HL-60/S4 treated with retinoic acid at 250 ng/mL for 4 days and 3 days (cell line): ENCODE data around the gene LIN7B.

Source experiments
- in situ Hi-C: fragments of 300-500 bp; cut with MboI; formaldehyde crosslinking; loops from 2 replicates; pipeline ENCODE4 v1.7.0; 2022; ENCODE audit warnings: low sequenced_read_pairs

The LIN7B gene

DNA sequence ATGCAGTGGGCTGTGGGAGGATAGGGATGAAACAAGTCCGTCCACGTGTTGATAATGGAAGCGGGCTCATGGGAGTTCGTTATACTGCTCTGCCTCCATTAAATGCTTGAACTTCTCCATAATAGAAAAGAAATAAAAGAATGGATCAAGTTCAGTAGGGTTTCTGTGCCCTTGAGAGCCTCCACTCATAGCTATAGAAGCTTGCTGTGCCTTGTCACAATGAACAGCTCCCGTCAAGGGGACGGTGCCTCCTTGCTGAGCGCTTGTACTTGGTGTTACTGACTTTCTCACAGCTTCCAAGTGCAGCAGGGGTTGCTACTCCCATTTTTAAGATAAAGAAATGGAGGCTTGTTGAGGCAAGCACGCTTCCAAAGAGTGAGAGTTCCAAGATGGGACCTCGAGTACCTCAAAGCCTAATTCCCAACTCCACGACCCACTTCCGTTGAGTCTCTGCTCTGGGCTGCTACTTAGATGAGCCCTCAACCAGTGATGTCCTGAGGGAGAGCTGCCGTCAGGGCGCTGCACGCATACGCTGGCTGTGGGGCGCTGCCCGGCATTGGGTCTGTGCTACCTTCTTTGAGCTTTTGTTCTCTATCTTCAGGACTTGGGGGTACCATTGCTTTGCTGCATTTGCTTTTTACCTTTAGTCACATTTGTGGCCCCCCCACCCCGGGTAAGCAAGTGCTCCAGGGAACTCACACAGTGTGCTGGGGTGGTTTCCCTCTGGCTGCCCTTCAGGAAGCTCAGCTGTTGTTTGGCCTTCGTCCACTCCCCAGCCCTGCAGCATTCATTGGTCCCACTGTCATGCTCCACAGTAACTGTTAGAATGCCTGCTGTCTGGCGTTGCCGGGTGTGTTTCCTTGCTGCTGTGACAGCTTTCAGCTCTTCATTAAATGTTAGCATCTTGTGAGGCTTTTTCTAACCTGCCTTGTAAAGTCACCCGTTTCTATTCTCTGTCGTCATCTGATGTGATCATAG, 19.4 kb upstream of the LIN7B start:
- in situ Hi-C loops, result loop anchor here (10.0 kb wide), 1 partner anchor 110 kb away; no protein-coding TSS in a partner anchor

GRCh38 chr19:49097453-49098288, 16.5 kb upstream of the LIN7B start:
- in situ Hi-C loops, result loop anchor here (10.0 kb wide), 1 partner anchor 107 kb away; no protein-coding TSS in a partner anchor

GRCh38 chr19:49098795-49099194, 15.4 kb upstream of the LIN7B start:
- in situ Hi-C loops, result loop anchor here (10.0 kb wide), 1 partner anchor 106 kb away; no protein-coding TSS in a partner anchor

- in situ Hi-C loops, result no loop called here
These were observed 13.0 kb upstream of the LIN7B start for GRCh38 chr19:49101160-49101559.

DNA sequence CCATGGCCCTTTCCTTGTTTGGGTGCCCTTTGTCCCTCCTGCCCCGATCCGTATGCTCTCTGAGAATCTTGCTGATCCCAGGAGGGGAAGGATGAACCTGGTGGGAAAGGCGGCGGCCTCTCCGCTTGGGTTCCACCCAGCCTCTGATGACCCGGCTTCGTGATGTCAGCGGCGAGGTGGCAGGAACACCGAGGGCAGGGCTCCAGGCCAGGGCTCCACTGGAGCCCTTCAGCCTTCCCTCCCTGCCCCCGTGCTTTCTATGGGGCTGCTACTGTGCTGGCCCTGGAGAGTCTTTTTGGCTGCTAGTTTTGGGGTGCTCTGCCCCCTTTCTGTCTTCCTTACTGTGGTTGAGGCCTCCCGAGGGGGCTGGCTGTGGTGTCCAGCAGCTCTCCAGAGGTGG, 11.9 kb upstream of the LIN7B start:
- in situ Hi-C loops, result no loop called here

- in situ Hi-C loops, result no loop called here
These were observed 10.7 kb upstream of the LIN7B start for GRCh38 chr19:49103331-49104085.

DNA sequence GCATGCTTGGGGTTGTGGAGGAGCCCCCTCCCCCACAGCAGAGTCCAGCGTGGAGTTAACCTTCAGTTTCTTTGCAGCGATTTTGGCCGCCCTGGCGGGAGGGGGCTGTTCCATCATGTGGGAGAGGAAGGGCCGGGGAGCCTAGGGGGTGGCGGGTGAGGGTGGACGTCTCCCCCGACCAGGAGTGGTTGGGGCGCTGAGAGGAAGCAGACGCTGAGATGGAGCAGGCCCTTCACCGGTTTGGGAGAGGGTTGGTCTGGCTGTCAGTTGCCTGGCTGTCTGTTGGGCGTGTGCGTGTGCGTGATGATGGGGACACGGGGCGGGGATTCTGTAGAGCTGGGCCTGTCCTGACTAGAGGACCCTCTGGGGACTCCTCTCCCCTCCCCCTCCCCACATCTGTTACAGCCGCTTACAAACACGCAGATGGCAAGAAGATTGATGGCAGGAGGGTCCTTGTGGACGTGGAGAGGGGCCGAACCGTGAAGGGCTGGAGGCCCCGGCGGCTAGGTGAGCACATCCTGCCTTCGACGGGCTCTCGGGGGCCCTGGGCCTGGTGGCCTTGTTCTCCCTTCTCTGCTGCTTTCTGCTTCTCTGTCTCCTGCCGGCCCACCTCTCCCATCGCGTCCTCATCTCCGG, 9.8 kb upstream of the LIN7B start:
- in situ Hi-C loops, result no loop called here

DNA sequence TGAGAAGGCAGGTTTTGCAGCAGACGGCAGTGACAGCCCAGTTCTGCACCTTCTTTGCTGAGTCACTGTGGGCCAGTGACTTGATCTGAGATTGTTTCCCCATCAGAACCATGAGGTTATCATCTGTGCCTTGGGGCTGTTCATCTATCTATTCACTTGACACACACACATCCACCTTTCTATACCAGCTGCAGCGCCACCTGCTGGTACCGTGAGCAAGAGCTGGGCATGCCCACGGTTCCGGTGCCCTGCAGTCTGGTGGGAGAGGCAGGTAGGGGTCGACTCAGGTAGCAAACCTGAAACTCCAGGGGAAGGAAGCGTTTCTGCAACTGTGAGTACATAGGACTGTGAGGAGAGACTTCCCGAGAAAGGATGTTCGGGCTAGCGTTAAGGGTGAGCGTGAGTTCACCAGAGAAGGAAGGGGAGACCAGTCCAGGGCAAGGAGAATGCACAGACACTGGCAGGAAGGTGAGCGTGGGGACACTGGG, 7.5 kb upstream of the LIN7B start:
- in situ Hi-C loops, result no loop called here

DNA sequence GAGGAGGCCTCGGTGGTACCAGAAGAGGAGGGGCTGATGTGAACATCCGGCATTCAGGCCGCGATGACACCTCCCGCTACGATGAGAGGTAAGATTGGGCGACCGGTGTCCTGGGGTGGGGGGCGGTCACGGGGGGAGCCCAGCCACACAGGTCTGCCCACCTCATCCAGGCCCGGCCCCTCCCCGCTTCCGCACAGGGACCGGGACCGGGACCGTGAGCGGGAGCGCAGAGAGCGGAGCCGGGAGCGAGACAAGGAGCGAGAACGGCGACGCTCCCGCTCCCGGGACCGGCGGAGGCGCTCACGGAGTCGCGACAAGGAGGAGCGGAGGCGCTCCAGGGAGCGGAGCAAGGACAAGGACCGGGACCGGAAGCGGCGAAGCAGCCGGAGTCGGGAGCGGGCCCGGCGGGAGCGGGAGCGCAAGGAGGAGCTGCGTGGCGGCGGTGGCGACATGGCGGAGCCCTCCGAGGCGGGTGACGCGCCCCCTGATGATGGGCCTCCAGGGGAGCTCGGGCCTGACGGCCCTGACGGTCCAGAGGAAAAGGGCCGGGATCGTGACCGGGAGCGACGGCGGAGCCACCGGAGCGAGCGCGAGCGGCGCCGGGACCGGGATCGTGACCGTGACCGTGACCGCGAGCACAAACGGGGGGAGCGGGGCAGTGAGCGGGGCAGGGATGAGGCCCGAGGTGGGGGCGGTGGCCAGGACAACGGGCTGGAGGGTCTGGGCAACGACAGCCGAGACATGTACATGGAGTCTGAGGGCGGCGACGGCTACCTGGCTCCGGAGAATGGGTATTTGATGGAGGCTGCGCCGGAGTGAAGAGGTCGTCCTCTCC, 6.3 kb upstream of the LIN7B start:
- in situ Hi-C loops, result no loop called here

- in situ Hi-C loops, result no loop called here
These were observed 5.1 kb upstream of the LIN7B start for GRCh38 chr19:49109051-49109450.

- in situ Hi-C loops, result no loop called here
These were observed 4.5 kb upstream of the LIN7B start for GRCh38 chr19:49109569-49110233.

- in situ Hi-C loops, result no loop called here
These were observed 3.6 kb upstream of the LIN7B start for GRCh38 chr19:49110567-49110966.

GRCh38 chr19:49111218-49111998, 2.8 kb upstream of the LIN7B start:
- in situ Hi-C loops, result no loop called here

GRCh38 chr19:49114630-49115363, 627 bp downstream of the LIN7B start:
- in situ Hi-C loops, result no loop called here

- in situ Hi-C loops, result no loop called here
These were observed 2.4 kb downstream of the LIN7B start for GRCh38 chr19:49116544-49116943.

DNA sequence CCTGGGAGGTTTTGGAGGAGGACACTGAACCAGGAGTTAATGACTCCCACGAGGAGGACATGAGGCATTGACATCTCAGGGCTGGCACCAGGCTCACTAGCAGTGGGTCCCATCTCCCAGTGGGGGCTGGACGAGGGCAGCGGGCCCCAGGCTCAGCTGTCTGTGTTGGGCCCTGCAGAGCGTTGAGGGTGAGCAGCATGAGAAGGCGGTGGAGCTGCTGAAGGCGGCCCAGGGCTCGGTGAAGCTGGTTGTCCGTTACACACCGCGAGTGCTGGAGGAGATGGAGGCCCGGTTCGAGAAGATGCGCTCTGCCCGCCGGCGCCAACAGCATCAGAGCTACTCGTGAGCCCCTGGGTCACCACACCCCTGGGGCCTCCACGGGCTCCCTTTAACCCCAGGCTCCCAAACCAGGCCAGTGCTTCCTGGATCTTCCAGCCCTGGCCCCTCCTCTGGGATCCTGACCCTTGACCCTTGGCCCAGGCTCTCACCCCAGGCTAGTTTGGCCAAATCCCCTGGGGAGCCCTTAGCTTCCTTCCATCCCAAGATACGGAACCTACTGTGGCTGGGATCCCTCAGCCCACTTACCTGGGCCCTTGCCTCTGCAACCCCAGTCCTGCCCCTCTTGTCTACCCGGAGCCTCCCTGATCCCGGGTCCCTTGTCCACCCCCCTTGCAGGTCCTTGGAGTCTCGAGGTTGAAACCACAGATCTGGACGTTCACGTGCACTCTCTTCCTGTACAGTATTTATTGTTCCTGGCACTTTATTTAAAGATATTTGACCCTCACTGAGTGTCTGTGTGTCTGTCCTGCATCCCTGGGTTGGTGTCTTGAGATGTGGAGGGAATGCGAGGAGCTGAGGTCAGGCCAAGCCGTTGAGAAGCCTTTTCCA, 3.8 kb downstream of the LIN7B start:
- in situ Hi-C loops, result no loop called here
